GM23338 (cell line): Measurements from ENCODE around the gene TPRKB. TPM values are rescaled to one million over a fixed set of nuclear protein-coding genes. Genes with fewer than 3 reads are reported as not detected.

Source experiments
- ATAC-seq: fragments of 200-7000 bp; cut with Tn5 transposase; 3 replicates; pipeline ENCODE4 v1.9.1; 2020
- DNase-seq: peaks from one replicate; pipeline ENCODE4 v3.0.0-alpha.2; 2015; ENCODE audit warnings: low spot score
- H2AFZ ChIP-seq: fragments of 200-600 bp; sonication (generic); 2 replicates; pipeline ENCODE4 v1.8.0; 2016; ENCODE audit warnings: antibody characterized with exemption, mild to moderate bottlenecking, moderate library complexity
- H3F3A ChIP-seq: fragments of 200-600 bp; sonication (generic); replicated peaks from 2 replicates; pipeline ENCODE4 v1.8.0; 2017; ENCODE audit warnings: antibody characterized with exemption, mixed run types, low read depth
- H3K27ac ChIP-seq: fragments of 200-600 bp; sonication (generic); 2 replicates; pipeline ENCODE4 v1.6.1; 2016; ENCODE audit warnings: low read depth
- H3K27me3 ChIP-seq: fragments of 200-600 bp; sonication (generic); 2 replicates; pipeline ENCODE4 v1.8.0; 2016; ENCODE audit warnings: mild to moderate bottlenecking, mixed run types, moderate library complexity; ENCODE audit not compliant: insufficient read depth
- H3K36me3 ChIP-seq: fragments of 200-600 bp; sonication (generic); 2 replicates; pipeline ENCODE4 v1.8.0; 2016; ENCODE audit warnings: mild to moderate bottlenecking; ENCODE audit not compliant: insufficient read depth
- H3K4me1 ChIP-seq: fragments of 200-600 bp; sonication (generic); 2 replicates; pipeline ENCODE4 v1.8.0; 2016; ENCODE audit warnings: mild to moderate bottlenecking, moderate library complexity; ENCODE audit not compliant: insufficient read depth
- H3K4me2 ChIP-seq: fragments of 200-600 bp; sonication (generic); 2 replicates; pipeline ENCODE4 v1.7.1; 2017; ENCODE audit warnings: mixed run types
- H3K4me3 ChIP-seq: fragments of 200-600 bp; sonication (generic); 2 replicates; pipeline ENCODE4 v1.6.1; 2016; ENCODE audit warnings: mixed run types
- H3K79me2 ChIP-seq: fragments of 200-600 bp; sonication (generic); replicated peaks from 2 replicates; pipeline ENCODE4 v1.8.0; 2017; ENCODE audit warnings: mild to moderate bottlenecking; ENCODE audit not compliant: insufficient read depth
- H3K9me2 ChIP-seq: fragments of 200-600 bp; sonication (generic); 2 replicates; pipeline ENCODE4 v1.8.0; 2017; ENCODE audit not compliant: insufficient read depth
- H4K20me1 ChIP-seq: fragments of 200-600 bp; sonication (generic); replicated peaks from 2 replicates; pipeline ENCODE4 v1.8.0; 2017; ENCODE audit warnings: mild to moderate bottlenecking; ENCODE audit not compliant: insufficient read depth
- H3K27ac Mint-ChIP-seq: 2 replicates; pipeline ENCODE4 v1.8.0; 2020; ENCODE audit warnings: inconsistent platforms, mild to moderate bottlenecking, moderate library complexity, mixed read lengths
- H3K27me3 Mint-ChIP-seq: 3 replicates; pipeline ENCODE4 v1.8.0; 2022; ENCODE audit warnings: low read depth, mild to moderate bottlenecking, moderate library complexity, mixed read lengths, inconsistent platforms; ENCODE audit not compliant: insufficient read depth, poor library complexity
- H3K36me3 Mint-ChIP-seq: 3 replicates; pipeline ENCODE4 v1.8.0; 2021; ENCODE audit warnings: low read depth, mild to moderate bottlenecking, inconsistent platforms, moderate library complexity, mixed read lengths
- H3K4me1 Mint-ChIP-seq: 3 replicates; pipeline ENCODE4 v1.8.0; 2020; ENCODE audit warnings: mild to moderate bottlenecking, inconsistent platforms, mixed read lengths
- H3K4me3 Mint-ChIP-seq: 3 replicates; pipeline ENCODE4 v1.8.0; 2021; ENCODE audit warnings: moderate library complexity, mild to moderate bottlenecking, inconsistent platforms, mixed read lengths
- H3K9me3 Mint-ChIP-seq: 3 replicates; pipeline ENCODE4 v1.8.0; 2020; ENCODE audit warnings: moderate library complexity, mild to moderate bottlenecking, inconsistent platforms, mixed read lengths
- CREB1 ChIP-seq: fragments of 250-450 bp; sonication (Bioruptor Pico); IDR thresholded peaks from 2 replicates; pipeline ENCODE4 v1.5.0; 2020; ENCODE audit warnings: low read depth, mild to moderate bottlenecking, moderate library complexity
- CTCF ChIP-seq, 2 experiments: fragments of 200-600 bp in 1 of 2; sonication (generic) in 1 of 2; conservative IDR thresholded peaks; 2 replicates each; pipeline versions ENCODE4 v1.5.1 to v1.6.1; 2016 to 2017; ENCODE audit warnings: antibody characterized with exemption in 2 of 2, low read depth in 2 of 2, mild to moderate bottlenecking in 2 of 2, moderate library complexity in 1 of 2
- ETS1 ChIP-seq: IDR thresholded peaks from 2 replicates; pipeline ENCODE4 v1.6.1; 2016; ENCODE audit warnings: antibody characterized with exemption
- EZH2 ChIP-seq: fragments of 200-600 bp; sonication (generic); IDR thresholded peaks from one replicate; pipeline ENCODE4 v1.8.0; 2017; ENCODE audit warnings: antibody characterized with exemption, mild to moderate bottlenecking, low read depth; ENCODE audit not compliant: unreplicated experiment
- EZH2phosphoT487 ChIP-seq: fragments of 200-600 bp; sonication (generic); IDR thresholded peaks from one replicate; pipeline ENCODE4 v1.8.1; 2018; ENCODE audit warnings: antibody characterized with exemption; ENCODE audit not compliant: unreplicated experiment
- JUNB ChIP-seq: IDR thresholded peaks from one replicate; pipeline ENCODE4 v1.6.1; 2016; ENCODE audit warnings: antibody characterized with exemption; ENCODE audit not compliant: unreplicated experiment
- NANOG ChIP-seq: IDR thresholded peaks from 2 replicates; pipeline ENCODE4 v1.6.1; 2016; ENCODE audit warnings: antibody characterized with exemption, borderline replicate concordance
- POLR2AphosphoS5 ChIP-seq: IDR thresholded peaks from 2 replicates; pipeline ENCODE4 v1.6.1; 2016; ENCODE audit warnings: antibody characterized with exemption, low read depth
- REST ChIP-seq: IDR thresholded peaks from one replicate; pipeline ENCODE4 v1.6.1; 2018; ENCODE audit warnings: antibody characterized with exemption; ENCODE audit not compliant: unreplicated experiment
- STAT1 ChIP-seq: IDR thresholded peaks from one replicate; pipeline ENCODE4 v1.6.1; 2016; ENCODE audit warnings: antibody characterized with exemption; ENCODE audit not compliant: unreplicated experiment
- ZNF114 ChIP-seq: fragments of 250-450 bp; sonication (Bioruptor Pico); IDR thresholded peaks from 2 replicates; pipeline ENCODE4 v1.5.0; 2020; ENCODE audit warnings: mild to moderate bottlenecking, moderate library complexity
- ZNF331 ChIP-seq: fragments of 250-450 bp; sonication (Bioruptor Pico); IDR thresholded peaks from 2 replicates; pipeline ENCODE4 v1.5.0; 2020; ENCODE audit warnings: low read depth, mild to moderate bottlenecking, moderate library complexity
- ZNF462 ChIP-seq: fragments of 250-450 bp; sonication (Bioruptor Pico); IDR thresholded peaks from 2 replicates; pipeline ENCODE4 v1.5.0; 2020; ENCODE audit warnings: mild to moderate bottlenecking, moderate library complexity
- polyA plus RNA-seq: library from polyadenylated mRNA; unstranded; fragments of >200 nt; fragmentation: Nextera tagmentation; extraction: Ambion mirVana; gene quantifications from 2 replicates; pipeline ENCODE4 v1.2.1, GENCODE V29; 2016
- total RNA-seq: library from RNA; depleted of rRNA; stranded (reverse); fragments of >200 nt; shearing (Covaris generic); gene quantifications from 2 replicates; pipeline ENCODE4 v1.2.3, GENCODE V29; 2014

Gene TPRKB
- total and polyA plus RNA-seq, 2 experiments from 2014 or later = 31.2 to 186 TPM

- no peak overlapping the region for H3K4me2 ChIP-seq
- no peaks in the 10 kb centered on the region for H3F3A ChIP-seq
- Mint-ChIP-seq H3K36me3 (no peaks in the 10 kb centered on the region), H3K27ac (no peak overlapping the region), H3K27me3 (peaks cover 10% of the 10 kb centered on the region), H3K4me3 (no peak overlapping the region), H3K4me1 (peaks cover 2% of the 10 kb centered on the region; the same call in 1 of the 3 replicates), H3K9me3 (peaks cover 8% of the 10 kb centered on the region)
- no peaks in the 10 kb centered on the region for H4K20me1 ChIP-seq
- H3K4me3 ChIP-seq = no peak overlapping the region
- no peak overlapping the region for H2AFZ ChIP-seq
- TF ChIP-seq POLR2AphosphoS5 = no peak
- no peak for TF ChIP-seq ETS1
- TF ChIP-seq EZH2 = no peak
- TF ChIP-seq NANOG = no peak
- no peak for TF ChIP-seq STAT1
- TF ChIP-seq CREB1 (CRISPR knock-in tag) = no peak
- no peak for TF ChIP-seq REST
- TF ChIP-seq JUNB = no peak
- TF ChIP-seq CTCF (conservative IDR thresholded peaks at IDR 0.05; ENCODE audit: low read depth in 2 of 2) = no peak
- TF ChIP-seq EZH2phosphoT487 = no peak
- TF ChIP-seq ZNF114 (CRISPR knock-in tag) = no peak
- TF ChIP-seq ZNF331 (CRISPR knock-in tag) = no peak
- TF ChIP-seq ZNF462 (CRISPR knock-in tag) = no peak
- H3K4me1 ChIP-seq = no peaks in the 10 kb centered on the region
- H3K9me2 ChIP-seq = no peaks in the 10 kb centered on the region
- no peak for DNase-seq
- H3K27ac ChIP-seq = no peak overlapping the region
- ATAC-seq = no peak
- H3K27me3 ChIP-seq = no peaks in the 10 kb centered on the region
- H3K79me2 ChIP-seq = no peaks in the 10 kb centered on the region
- H3K36me3 ChIP-seq = no peaks in the 10 kb centered on the region
These were observed 32.1 kb downstream of the TPRKB start for GRCh38 chr2:73705091-73705490.
